HG03108 (cell line): ENCODE results near the gene GPR141.
A peak's percentile ranks its signal among the peaks of the same experiment; 100 is the strongest.
"Not testable (repeated sequence)": the region's sequence is repeated elsewhere in the genome, so short reads cannot be mapped to it uniquely, and the experiment has no call there.

Experiments used
- ATAC-seq: cut with Tn5 transposase; IDR thresholded peaks from one replicate; pipeline ENCODE4 v1.9.1; 2021; ENCODE audit warnings: moderate library complexity; ENCODE audit not compliant: unreplicated experiment

GPR141 gene

DNA sequence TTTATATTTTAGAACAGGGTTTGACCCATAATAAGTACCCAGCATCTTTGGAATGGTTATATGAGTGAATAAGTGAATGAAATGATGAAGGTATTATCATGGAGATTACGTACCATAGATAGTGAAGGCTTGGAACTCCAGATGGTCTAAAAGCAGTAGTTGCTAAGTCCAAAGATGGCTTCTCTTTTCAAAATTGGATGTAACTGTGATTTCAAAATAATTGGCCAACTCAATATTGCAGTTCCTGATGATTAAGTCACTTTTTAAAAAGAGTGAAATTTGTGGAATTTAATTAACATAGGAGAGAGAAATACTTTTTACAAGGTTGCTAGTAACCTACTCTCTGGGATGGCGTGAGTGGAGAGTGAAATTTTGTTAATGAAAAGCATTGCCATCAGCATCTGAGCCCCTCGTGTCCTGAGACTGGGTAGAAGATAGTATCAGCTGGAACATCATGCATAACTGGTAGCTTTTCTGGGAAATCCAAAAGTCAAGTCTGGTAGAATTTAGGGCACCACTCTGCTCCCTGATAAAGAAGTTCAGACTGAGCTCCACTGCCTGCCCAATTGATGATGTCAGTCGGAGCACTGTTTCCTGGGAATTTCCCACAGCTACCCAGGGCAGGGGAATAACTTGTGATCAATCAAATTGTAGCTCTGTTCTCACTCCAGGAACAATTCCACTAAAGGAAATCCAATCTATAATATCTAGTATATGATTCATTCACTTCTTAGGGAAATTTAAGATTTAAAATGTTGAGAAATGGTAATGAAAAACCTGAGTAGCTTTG is 3.2 kb downstream of the GPR141 start:
- ATAC-seq = no peak

DNA sequence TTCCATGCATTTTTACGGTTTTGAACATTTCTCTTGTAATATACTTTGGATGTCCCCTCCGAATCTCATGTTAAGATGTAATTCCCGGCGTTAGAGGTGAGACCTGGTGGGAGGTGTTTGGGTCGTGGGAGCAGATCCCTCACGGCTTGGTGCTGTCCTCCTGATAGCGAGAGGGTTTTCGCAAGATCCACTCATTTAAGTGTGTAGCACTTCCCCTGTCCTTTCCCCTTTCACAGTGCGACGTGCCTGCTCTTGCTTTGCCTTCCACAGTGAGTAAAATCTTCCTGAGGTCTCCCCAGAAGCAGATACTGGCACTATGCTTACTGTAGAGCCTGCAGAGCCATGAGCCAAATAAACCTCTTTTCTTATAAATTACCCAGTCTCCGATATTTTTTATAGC is 6.6 kb downstream of the GPR141 start:
- ATAC-seq = no peak

DNA sequence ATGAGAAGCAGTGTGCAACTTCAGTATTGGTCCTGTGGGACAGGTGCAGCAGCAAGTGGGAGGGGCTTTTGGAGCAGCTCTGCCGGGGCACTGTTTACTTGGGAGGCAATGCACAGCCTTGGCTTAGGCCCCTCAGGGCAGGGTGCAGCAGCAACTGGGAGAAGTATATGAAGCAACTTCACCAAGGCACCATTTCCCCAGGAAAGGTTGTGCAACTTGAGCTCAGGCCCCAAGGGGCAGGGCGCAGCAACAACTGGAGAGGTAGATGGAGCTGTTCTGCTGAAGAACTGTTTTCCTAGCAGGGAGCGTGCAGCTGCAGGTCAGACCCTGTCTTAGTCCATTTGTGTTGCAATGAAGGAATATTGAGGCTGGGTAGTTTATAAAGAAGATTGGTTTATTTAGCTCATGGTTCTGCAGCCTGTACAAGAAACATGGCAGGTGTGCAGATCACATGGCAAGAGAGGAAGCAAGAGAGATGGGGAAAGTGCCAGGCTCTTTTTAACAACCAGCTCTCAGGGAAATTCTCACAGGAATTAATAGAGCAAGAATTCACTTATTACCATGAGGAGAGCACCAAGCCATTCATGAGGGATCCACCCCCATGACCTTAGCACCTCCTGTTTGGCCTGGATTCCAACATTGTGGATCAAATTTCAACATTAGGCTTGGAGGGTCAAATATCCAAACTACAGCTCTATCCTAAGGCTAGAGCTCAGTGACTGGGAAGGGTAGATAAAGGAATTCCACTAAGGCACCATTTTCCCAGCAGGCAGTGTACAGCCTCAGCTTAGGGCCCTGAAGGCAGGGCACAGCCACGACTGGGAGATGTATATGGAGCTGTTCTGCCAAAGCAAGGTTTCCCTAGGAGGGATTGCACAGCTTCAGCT is 10.9 kb downstream of the GPR141 start:
- ATAC-seq = no peak

DNA sequence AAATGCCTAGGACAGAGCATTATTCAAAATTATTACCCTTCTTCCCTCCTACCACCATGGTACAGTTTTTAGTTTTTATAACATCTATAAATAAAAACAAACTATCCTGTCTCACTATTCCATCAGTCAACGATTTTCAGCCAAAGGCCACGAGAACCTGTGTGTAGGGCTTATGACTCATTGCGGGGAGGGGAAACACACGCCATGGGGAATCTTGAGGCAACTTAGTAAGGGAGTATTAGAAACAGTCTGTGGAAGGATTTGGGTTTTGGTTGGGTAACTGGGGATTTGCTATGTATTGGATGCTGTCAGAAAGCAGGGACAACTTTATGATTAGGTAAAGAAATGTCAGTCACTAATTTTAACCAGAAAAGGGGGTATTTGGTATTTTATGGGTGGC is 14.7 kb downstream of the GPR141 start:
- no peak for ATAC-seq

DNA sequence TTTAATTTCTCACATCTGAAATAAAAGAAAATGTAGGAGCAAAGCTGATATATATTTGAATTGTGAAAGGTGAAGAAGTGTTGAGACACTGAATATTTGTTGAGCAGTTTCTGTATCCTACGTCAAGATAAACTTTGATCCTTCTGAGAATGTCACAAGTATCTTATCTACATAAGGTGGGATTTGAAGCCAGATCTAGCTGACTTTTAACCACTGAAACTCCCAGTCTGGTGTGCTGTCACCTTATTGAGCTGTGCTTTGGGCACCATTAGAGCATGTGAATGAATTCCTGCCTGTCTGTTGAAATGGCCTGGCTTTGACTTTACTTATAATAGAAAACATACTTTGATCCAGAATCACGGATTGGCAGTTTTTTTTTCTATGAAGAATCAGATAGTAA is 15.2 kb downstream of the GPR141 start:
- ATAC-seq = no peak

DNA sequence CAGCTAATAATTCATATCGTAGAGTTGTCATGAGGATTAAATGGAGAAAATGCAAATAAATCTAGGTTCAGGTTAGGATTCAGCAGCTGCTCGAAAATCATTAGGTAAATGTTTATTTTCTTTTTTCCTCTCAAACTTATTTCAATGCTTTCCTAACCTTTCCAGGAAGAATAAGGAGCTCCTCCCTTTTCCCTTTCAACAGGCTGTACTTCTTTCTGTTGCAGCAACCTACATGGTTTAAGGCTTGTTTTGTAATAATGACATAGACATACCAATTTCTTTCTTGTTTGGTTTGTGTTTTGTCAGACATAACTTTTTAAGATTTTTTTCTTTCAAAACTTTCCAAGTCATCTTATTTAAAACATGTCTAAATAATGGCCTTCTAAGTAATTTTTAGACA is 18.2 kb downstream of the GPR141 start:
- ATAC-seq = no peak

DNA sequence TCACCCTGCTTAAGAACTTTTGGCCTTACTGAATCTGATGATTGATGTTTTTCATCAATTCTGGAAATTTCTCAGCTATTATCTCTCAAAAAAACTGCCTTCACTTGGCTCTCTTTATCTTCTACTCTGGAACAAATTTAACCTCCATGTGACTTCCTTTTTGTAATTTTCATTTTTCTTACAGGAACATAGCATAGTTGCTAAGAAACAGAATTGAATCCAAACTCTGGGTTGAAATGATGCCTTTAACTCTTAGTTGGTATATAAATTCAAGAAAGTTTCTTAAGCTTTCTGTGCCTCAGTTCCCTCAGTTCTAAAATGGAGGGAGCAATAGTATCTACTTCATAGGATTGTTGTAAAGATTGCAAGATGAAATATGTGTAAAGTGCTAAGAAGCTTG is 19.8 kb downstream of the GPR141 start:
- ATAC-seq = no peak

DNA sequence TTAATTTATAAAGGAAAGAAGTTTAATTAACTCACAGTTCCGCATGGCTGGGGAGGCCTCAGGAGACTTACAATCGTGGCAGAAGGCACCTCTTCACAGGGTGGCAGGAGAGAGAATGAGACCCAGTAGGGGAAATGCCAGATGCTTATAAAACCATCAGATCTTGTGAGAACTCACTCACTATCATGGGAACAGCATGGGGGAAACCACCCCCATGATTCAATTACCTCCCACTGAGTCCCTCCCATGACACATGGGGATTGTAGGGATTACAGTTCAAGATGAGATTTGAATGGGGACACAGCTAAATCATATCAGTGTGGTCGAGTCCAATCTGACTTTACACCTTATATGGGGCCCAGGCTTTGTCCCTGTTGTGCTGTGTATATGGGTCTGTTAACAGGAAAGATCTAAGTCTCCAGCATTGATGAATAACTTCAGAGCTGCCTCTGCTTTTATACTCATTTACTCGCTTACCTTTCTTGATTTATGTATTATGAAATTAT is 20.8 kb downstream of the GPR141 start:
- ATAC-seq = not testable (repeated sequence)

DNA sequence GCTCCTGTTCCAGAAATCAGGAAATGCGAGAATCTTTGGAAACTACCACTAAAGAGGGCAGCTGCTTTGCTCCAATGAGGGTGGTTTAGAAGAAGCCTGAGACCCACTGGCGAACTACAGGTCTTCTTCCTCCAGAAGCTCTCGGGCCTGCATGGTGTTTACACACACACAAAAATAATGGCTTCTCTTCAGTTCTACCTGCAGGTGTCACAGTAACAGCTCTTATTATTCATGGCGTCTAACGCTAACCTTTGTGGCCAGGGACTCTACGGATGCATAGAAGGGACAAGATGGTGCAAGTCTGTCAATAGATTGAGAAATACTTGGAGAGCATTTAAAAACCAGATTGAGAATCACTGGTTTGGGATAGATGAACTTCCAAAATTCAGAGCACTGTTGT is 22.4 kb downstream of the GPR141 start:
- no peak for ATAC-seq

DNA sequence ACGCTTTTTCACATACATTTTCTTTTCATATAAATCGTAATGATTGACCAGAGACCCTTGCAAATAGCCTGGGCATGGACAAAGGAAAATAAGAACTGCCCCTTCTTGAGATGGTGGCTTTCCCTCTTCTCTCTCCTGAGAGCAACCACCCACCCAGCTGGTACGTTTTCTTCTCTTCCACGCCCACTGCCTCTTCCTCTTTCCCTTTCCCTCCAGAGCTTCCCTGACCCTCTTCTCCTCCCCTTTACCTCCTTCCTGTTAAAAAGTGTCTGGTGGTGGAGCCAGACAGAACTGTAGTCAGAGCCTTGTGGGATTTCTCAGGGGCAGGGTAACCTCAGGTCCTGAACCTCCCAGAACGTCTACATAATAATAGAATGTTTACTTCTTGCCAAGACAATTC is 23.2 kb downstream of the GPR141 start:
- no peak for ATAC-seq

DNA sequence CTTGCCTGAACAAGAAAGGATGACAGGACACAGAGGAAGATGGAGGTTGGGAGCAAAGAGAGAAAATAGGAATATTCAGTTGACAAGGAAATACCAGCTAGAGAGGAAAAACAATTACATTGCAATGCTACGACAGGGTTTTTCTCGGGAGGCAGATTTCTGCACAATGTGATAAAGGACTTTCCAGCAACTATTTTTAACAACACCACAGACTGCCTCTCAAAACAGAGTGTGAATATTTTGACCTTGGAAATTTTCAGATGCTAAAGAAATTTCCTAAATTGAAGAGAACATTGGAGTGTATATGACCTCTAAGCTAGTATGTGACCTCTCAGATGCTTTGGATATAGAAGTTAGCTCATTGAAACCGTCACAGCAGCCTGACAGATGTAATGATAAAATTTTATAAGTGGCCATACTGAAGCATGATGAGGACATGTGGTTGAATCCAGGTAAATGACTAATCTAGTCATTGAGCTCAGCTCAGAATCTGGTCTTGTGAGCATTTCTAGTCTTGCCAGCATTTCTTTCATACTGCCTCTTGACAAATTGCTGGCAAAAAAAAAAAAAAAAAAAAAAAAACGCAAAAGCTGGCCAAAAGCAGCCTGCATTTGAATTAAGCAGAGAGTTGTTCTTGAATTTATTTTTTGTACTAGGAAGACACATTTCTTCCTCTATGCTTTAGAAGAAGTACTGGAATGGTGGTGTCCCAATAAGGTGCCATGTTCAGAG is 24.4 kb downstream of the GPR141 start:
- no peak for ATAC-seq

DNA sequence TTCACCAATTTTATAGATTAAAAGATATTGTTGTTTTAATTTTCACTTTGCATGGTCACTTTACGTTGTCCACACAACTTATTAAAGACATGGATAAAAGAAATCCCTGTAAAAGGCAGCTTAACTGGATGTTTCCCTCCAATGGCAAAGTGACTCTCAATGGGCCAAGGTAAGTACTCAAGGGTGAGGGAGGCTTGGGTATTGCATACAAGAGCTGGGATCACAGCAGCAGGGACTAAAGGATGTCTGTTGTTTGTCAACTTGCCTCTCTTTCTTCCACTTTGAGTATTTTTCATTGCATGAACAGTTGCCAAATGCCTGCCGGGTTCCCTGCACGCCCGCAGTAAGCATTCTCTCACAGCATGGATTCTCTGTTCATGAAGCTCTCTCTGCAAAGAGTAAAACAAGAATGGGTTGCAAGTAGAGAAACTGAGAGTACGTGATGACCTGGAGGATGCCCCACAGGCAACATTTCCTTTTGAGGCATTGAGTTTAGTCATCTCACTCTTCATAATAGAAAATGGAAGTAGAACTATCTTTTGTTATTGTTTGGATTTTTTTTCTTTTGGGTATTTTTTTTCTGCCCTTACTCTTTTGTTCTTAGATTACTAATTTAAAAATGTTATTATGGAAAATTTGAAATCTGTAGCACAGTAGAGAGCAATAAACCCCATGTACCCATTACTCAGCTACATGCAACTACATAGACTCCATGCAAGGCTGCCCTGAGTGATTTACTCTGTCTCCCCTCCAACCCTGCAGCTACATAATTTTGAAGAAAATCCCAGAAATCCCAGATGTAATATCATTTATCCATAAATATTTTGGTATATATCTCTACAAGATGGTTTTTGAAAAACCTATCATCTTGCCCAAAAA is 26.3 kb downstream of the GPR141 start:
- ATAC-seq = peak; percentile 99

DNA sequence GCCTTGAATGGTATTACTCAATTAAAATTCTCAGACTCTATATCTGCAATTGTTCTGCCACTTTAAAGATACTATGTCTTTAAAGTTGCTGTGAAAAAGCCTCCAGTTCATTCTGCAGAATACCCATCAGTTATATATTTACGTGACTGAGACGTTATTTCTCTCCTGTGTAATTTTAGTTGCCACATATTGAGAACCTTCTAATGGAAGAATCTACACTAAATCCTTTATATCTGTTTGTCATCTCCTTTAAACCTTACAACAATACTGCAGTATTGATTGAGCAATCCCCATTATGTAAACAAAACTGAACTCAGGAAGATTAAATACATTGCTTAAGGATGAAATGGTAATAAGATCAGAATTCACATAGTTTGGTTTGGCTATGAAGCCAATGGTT is 30.0 kb downstream of the GPR141 start:
- no peak for ATAC-seq

DNA sequence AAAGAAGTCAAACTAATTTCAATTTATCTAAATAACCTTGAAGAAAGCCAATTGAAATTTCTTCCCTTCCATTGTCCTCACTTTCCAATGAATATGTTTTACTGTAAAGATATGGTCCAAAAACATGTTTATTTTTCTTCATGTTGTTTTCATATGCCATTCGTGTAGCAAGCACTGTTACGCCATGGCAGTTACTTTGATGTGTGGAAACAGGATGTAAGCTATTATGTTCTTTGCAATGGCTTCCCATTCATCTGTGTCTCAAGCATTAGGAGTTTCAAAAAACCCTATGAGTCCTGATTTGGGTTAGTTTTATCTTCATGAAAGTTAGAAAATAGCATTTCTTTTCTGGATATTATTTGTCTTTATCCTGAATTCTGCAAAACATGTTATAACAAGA is 31.0 kb downstream of the GPR141 start:
- no peak for ATAC-seq

DNA sequence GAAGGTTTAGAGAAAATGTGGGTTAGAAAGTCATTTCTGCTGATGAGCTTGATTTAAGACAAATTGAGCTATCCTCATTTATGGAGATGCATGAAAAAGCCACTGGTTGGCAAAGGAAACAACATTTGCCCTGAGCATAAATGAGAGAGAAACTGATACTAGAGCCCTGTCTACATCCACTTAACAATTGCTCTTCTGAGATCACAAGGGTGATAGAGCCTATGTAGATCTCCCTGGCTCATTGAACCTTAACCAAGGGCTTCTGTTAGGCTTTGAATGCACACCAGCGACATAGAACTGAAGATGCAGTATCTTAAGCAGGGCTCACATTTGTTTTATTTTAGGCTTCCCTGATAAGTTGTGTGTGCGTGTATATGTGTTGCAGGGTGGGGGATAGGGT is 35.0 kb downstream of the GPR141 start:
- peak; percentile 49 for ATAC-seq

DNA sequence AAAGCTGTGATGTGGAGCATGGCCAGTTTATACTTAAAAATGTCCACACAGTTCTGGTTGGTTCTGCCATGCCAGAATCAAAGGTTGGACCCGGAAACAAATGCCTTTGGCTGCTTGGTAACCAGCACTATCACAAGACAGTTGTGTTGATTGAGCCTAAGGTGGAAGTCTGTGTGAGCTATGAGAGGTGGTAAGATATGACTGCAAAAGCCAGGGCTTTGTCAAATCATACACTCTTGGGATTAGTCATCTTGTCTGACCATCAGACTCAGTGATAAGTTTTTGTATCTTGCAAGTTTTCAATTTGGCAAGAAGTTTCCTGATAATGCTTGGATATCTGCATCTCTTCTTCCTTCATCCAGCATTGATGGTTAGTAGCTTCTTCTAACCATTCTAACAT is 35.5 kb downstream of the GPR141 start:
- ATAC-seq = peak; percentile 79

DNA sequence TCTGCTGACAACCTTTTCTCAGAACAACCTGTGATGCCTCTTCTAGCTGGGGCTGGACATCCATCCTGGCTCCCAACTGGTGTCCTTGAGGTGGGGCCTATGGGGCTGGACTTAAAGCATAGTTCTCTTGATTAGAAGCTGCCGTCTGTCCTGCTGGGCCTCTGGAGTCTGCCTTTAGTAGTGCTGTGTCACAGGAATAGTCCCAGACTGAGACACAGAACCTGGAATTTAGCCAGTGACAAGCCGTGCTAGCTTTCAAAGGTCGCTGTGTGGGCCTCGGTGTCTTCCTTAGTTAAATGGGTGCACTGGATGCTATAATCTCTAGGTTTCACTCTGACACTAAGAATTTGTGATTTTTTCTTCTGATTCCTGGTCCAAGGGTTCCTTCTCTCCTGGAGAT is 41.2 kb downstream of the GPR141 start:
- no peak for ATAC-seq

DNA sequence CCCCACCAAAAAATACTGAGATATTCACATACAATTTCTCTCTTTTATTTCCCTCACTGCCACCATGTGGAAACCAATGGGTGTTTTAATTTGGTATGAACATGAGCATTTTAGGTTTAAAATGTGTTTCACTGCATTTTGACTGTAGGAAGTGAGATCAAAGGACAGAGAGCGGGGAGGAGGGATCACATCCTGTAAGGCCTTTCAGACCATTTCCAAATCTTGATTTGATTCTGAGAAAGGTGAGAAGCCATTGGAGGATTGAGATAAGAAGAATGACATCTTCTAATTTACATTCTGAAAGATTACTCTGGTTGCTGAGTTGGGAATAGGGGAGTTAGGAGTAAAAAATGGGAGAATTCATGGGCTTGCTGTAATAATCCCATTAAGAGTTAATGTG is 42.5 kb downstream of the GPR141 start:
- no peak for ATAC-seq

DNA sequence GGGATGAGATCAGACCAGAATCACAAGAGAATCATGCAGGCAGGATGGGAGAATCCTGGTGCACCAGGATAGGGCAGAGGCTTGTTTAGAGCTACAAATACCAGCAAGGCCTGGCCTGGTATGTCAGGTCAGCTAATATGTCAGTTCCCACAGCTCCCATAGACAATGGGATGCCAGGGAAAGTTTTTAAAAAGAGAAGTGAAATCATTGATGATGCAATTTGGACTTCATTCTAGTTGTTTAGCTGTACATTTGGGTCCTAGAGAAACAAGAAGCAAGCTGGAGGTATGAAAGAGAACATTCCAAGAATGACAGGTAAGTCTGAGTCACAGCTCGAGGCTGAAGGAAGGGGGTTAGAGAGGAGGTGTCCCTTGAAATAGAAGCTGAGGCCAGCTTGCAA is 45.2 kb downstream of the GPR141 start:
- ATAC-seq = peak; percentile 46

DNA sequence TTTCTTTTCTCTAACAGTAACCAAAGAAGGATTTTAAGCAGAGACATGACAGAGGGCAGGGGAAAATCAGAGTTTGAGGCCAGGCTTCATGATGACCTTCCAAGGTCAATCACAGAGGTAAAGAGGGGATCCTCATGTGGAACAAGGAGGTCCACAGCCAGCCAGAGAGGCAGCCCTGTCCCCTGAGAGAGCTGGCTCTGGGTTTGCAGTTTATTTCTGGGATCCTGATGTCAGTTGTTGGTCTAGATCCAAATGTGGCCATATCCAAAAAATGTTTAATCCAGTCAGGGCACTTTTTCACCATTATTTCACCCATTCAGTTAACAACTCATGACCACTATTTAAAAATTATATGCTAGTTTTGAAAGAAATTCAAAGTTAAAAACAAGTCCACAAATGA is 45.6 kb downstream of the GPR141 start:
- no peak for ATAC-seq
